ENCODE results near the gene GAMT.

GAMT gene

DNA sequence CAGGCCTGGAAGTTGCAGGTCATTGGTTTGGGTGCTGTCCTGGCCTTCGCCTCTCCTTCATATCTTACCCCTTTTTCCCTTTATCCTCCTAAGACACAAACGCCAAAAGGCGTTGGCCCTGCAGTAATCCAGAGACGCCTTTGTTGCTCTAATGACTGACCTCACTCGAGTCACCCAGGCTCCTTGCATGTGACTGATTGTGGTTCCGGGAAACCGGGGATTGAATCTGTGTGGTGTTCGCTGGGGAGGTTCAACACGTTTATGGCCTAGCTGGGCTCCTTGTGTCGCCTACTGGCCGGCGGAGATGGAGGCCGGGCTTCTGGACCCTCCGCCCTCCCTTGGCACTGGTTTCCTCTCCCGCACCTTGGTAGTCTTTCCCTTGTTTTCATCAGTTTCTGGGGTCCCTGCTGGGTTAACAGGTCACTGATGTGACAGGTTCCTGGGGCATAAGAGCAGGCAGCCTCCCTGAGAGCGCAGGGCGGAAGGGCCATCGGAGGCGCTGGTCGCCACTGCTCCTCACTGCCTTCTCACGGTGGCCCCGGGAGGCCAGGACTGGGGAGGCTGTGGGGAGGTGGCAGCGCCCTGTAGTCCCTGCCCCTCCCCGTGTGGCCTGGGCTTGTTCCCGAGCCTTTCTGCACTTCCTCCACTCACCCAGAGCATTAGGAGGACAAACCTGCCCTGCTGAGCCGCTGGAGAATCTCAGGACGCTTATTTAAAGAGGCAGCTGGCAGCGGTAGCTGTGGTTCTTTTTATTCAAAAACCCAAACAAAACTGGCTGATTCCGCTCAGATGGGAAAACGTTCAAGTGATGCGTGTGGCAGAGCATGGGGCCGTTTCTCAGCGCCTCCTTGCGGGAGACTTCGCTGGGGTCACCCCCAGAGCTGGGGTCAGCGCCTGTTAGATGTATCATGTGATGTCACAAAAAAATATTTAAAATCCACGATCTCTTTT lies 35.7 kb downstream of the GAMT start:
- DNase-seq (ENCODE audit: low read depth in 3 of 3) = no peak

DNA sequence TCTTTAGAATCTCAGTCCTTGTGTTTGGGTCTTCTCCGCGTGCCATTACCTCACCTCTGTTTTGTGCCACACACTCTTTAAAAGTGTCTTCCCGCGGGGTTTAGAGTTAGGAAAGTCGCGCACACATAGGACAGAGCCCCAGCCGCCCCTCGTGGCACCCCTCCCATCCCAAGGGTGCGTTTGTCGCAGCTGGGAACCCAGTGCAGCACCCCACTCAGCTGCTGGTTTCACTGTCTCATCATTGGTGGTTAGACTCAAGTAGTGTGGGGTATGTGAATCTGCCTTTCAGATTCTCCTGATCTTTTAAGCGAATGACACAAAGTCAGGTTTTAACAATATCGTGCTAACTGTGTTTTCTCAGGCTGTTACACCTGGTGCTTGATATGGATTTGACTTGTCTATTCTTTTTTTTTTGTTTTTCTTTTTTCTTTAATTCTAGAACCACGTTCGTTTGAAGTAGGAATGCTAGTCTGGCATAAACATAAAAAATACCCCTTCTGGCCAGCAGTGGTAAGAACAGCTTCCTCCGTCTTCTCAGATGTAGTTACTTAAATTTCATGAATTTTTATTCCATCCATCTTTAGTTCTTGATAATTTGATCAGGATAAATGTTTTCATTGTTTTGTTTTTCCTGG lies 37.2 kb downstream of the GAMT start:
- no peak for DNase-seq (ENCODE audit: low read depth in 3 of 3)

DNA sequence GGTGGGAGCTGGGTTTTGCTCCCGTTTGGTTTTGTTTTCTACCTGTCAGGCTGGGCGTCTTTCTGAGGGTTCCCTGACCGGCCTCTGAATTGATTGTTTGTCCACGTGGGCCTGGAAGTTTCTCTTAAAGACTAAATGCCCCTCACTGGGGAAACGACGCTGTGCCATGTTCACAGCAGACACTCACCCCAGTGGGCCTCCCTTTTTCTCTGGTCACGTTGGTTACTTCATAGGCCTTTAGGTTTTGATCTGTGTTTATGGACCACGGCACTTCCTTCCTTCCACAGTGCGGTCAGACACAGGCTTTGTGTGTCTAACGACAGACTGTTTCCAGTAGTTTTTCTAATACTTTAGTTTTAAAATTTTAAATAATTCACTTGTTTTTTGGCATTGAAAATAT lies 37.7 kb downstream of the GAMT start:
- no peak for DNase-seq (ENCODE audit: low read depth in 3 of 3)

DNA sequence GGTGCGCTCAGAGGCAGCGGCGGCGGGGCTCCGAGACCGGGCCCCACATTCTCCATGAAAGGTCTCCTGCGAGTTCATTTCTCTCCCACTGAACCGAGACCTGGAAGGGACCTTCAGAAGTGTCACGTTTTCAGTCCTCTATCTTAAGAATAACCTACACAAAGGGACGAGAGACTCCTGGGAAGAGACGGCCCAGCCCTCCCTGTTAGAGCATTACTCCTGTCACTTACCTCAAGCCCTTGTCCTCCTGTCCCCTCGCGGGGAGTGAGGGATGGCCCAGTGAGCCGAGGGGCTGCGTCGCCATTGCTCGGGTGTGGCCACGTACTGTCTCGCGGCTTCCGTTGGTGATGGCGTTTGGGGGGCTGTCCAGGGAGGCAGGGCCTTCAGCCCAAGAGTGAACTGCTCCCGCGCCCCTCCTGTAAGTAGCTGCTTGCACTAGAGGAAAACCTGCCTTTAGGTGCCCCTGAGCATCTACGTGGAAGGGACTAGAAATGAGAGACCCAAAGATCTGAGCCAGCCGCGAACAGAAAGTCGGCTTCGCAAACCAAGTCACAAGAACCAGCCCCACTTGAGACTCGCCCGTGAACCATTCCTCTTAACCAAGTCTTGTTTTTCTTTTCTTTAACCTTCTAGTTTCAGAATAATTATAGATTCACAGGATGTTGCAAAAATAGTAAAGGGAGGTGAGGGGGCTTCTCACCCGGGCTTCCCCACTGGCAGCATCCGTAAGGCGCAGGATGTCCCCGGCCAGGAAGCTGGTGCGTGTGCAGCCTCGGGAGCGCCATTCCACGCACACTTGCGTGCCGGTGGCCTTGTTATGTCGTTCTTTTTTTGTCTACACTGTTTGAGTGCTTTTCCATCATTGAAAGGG lies 38.7 kb downstream of the GAMT start:
- DNase-seq (ENCODE audit: low read depth in 3 of 3) = no peak

DNA sequence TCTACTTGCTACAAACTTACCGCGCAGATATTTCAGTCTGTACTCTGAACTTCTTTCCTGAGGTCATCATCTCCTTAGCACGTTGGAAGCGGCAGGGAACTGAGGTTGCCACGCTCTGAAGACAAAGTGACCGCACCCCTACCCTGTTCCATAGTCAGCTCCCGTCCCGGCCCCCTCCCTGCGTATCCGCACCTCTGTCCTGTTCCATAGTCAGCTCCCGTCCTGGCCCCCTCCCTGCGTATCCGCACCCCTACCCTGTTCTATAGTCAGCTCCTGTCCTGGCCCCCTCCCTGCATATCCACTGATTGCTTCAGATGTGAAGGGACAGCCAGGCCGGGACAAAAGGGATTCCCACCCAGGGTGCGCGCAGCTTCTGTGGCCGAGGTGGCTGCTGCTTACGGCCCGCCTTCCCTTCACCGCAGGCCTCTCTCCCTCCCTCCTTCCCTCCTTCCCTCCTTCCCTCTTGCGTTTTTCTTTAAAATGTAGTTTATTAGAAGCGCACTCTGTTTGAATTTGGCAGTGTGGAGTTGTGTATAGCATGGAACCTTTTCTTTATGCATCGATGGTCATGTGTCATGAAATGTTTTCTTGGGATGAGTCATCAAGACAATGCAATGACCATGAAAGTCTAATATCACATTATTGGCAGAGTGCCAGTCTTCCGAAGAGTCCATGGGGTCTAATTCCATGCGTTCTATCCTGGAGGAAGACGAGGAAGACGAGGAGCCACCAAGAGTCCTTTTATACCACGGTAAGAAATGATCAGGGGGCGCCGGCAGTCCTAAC lies 39.5 kb downstream of the GAMT start:
- no peak for DNase-seq (ENCODE audit: low read depth in 3 of 3)

DNA sequence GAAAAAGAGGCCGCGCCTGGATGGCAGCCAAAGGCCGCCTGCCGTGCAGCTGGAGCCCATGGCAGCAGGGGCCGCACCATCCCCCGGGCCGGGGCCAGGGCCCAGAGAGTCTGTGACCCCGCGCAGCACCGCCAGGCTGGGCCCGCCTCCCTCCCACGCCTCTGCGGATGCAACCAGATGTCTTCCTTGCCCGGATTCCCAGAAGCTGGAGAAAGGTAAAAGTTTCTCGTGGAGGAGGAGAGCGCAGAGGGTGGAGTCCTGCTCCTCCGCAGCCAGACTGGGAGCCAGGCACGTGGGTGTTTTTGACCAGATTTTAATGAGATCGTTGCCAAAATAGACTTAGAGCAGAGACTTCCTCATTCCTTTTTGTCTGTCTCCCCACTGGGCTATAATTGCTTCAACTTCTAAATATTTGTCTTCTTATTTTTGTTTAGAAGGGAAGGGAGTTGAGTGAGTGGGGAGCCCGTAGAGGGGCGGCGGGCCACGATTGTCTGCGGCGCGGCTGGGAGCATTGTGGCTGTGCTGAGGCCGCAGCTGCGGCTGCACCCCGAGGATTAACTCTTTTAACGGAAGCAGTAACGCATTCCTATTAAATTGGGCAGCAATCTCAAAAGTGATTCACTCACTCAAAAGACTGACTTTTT lies 40.4 kb downstream of the GAMT start:
- DNase-seq (ENCODE audit: low read depth in 3 of 3) = no peak

DNA sequence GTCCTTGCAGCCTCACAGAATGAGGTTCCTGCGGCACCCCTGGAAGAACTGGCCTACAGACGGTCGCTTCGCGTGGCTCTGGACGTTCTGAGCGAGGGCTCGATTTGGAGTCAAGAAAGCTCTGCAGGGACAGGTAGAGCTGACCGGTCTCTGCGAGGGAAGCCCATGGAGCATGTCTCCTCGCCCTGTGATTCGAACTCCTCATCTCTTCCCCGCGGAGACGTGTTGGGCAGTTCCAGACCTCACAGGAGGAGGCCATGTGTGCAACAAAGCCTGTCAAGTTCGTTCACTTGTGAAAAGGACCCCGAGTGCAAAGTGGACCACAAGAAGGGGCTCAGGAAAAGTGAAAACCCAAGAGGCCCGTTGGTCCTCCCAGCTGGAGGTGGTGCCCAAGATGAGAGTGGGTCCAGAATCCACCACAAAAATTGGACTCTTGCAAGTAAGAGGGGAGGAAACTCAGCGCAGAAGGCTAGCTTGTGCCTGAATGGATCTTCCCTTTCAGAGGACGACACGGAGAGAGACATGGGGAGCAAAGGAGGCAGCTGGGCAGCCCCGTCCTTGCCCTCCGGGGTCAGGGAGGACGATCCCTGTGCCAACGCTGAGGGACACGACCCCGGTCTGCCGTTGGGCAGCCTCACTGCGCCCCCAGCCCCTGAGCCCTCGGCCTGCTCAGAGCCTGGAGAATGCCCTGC lies 41.1 kb downstream of the GAMT start:
- DNase-seq (ENCODE audit: low read depth in 3 of 3) = no peak

DNA sequence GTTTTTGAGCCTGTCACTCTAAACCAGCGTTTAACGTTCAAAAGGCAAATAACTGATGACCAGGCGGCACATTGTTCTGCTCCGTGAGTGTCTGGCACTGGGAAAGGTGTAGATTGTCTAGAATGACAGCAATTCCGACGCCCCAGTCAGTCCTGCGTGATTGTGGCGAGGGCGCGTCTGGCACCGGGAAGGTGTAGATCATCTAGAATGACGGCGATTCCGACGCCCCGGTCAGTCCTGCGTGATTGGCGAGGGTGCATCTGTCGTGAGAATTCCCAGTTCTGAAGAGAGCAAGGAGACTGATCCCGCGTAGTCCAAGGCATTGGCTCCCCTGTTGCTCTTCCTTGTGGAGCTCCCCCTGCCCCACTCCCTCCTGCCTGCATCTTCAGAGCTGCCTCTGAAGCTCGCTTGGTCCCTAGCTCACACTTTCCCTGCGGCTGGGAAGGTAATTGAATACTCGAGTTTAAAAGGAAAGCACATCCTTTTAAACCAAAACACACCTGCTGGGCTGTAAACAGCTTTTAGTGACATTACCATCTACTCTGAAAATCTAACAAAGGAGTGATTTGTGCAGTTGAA lies 43.7 kb downstream of the GAMT start:
- no peak for DNase-seq (ENCODE audit: low read depth in 3 of 3)

DNA sequence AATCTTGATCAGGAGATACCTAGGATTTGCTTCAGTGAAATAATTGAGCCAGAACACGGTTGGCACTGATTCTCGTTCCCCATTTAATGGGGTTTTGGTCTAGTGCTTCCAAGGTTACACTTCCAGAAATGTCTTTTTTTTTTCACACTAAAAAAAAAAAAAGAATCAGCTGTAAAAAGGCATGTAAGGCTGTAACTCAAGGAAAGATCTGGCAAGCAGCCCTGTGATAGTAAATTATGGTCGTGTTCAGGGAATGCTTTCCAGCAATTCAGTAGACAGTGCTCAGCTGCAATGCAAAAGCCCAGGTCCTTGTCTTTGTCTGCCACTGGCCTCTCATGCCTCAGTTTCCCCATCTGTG lies 44.9 kb downstream of the GAMT start:
- no peak for DNase-seq (ENCODE audit: low read depth in 3 of 3)

DNA sequence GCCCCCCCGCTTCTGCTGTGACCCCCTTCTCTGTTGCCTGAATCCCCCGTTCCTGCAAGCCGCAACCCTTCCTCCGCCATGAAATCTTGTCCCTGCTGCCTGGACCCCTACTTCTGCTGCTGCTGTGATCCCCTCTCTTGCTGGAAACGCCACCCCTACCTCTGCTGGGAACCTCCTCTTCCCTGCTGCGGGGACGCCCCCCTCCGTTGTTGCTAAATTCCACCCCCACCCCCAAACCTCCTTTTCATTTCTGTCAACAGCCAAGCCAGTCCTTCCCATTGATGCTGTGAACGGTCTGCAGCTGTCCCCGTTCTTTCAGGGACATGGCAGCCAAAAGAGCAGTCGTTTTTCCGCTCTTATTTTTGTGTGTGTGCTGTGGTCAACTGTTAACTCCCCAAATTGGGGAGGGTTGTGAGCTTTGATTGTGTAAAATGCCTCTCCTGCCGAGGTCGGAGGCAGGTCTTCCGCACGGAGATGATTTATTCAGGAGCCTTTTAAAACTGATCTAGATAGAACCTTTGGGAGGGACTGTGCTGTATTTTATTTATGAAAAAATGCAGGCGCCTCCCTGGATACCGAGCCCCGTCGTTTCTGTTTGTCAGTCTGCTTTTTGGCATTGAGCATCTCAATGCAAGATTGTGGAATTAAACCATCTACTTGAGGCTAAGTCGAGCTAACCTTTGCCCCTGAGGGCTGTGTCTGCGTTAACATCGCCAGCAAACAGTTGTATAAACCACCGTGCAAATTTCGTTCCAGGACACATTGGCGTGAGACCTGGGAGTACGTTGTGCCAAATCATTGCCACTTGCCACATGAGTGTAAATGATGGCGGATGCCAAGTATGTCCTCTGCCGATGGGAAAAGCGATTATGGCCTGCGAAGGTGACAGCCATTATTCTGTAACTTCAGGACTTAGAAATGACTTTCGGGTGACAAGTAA lies 45.5 kb downstream of the GAMT start:
- no peak for DNase-seq (ENCODE audit: low read depth in 3 of 3)

DNA sequence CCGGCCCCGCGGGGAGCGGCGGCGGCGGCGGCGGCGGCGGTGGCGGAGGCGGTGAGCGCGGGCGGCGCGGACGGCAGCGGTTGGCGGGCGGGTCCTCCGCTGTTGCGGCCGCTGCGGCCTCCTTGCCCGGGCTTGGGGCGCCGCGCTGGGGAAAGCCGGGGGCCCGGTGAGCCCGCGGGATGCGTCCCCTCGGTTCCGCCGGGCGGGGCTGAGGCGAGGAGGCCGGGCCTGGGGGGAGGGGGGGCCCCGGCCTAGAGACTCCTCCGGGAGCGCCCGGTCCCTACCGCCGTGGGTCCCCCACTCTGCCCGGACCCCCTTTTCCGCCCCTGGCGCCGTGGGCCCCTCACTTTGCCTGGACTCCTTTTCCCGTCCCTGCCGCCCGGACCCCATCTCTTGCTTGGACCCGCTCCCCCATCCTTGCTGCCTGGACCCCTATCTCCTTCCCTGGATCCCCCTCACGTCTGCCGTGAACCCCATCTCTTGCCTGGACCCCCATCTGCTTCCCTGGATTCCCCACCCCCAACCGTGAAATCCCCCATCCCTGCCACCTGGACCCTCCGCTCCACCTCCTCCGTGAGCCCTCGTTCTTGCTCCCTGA lies 46.3 kb downstream of the GAMT start:
- DNase-seq (ENCODE audit: low read depth in 3 of 3) = no peak

DNA sequence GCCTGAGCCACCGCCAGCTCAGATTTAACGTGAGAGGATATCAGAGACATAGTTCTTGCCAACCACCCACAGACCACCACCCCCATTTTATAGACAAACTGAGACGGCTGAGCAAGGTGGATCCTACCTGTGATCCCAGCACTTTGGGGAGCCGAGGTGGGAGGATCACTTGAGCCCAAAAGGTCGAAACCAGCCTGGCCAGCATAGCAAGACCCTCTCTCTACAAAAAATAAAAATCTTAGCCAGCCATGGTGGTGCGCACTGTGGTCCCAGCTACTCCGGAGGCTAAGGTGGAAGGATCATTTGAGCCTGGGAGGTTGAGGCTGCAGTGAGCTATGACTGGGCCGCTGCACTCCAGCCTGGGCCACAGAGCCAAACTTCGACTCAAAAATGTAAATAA lies 48.2 kb downstream of the GAMT start:
- DNase-seq (ENCODE audit: low read depth in 3 of 3) = no peak

DNA sequence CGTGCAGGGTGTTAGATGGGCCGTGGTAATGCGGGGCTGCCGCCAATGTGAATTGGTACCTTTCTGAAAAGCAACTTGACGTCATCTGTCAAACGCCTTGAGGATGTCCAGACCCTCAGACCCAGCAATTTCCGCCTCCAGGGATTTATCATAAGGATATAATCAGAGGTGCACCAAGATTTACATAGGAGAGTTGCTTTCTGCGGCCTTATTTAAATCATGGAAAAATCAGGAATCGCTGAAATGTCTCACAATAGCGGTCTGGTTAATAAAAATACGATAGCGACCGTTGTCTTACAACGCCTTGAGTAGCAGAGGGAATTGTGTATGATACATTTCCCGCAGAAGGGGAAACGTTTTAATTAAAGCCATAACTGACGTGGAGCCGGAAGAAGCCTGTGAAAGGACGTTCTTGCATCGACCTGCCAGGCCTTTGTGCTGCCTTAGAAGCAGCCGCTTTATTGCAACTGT lies 49.9 kb downstream of the GAMT start:
- no peak for DNase-seq (ENCODE audit: low read depth in 3 of 3)

DNA sequence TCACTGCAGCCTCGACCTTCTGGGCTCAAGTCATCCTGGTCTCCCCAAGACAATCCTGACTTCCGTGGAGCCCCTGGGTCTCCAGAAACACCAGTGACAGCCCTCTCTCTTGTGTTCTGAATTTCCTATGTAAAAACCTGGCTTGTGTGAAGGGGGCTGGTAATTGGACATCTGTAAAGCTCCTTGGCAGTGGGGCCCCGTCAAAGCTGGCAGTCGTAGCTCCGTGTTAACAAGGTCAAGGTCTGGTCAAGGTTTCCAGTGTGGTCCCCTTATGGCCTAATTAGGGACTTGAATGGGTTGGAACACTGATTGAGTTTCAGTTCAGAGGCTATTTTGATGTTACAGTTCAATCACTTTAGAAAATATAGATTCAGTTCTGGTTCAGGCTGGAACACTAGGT lies 50.5 kb downstream of the GAMT start:
- DNase-seq (ENCODE audit: low read depth in 3 of 3) = no peak

DNA sequence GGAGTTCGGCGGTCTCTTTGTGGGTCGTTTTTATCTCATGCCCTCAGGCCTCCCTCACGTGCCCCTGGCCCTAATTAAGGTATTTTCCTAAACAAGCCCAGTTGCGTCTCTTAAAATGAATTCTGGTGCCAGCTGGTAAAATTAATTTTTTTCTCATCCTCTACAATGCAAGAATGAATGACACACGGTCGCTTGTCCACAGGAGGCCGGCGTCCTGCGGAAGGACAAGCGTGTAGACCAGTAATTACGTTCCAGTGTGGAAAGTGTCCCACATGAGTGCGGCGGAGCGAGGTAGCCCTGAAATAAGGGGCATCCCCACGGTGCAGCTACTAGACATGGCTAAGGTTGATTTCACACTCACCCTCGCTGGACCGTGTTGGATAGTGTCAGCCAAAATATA lies 52.1 kb downstream of the GAMT start:
- DNase-seq (ENCODE audit: low read depth in 3 of 3) = no peak
